Measurements from ENCODE around the gene EPDR1. TPM values are rescaled to one million over a fixed set of nuclear protein-coding genes. Genes with fewer than 3 reads are reported as not detected.
"Not testable (repeated sequence)": the region's sequence is repeated elsewhere in the genome, so short reads cannot be mapped to it uniquely, and the experiment has no call there.

EPDR1 gene
- total RNA-seq, 1 donor from 2014 or later = 49.1 TPM

DNA sequence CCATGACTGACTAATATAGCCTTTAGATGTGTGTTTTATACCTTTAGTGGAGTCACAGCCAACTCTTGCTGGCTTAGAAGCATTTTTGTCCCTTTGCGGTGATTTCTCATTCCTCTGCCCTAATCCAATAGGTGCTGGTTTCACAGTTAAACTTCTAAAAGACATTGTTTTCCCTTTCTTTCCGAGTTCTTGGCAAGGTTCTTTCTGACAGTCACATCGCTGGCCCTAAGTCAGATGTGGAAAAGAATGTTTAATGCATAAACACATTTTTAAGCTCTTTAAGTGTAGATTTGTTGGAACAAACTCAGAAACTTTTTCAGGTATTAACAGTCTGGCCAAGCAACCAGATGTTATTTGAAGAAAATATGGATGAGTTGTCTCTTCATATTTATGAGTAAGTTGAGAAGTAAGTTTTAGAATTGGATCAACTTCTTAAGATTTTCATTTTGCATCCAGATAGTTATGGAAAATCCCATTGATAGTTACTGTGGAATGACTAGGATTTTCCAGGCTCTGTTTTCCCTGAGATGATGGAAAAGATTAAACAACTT lies 4.1 kb downstream of the EPDR1 start:
- no peak for ATAC-seq (ENCODE audit: poor library complexity)
- intact Hi-C loops (cut with DNase I) = no loop called here
- DNase-seq = no peak

DNA sequence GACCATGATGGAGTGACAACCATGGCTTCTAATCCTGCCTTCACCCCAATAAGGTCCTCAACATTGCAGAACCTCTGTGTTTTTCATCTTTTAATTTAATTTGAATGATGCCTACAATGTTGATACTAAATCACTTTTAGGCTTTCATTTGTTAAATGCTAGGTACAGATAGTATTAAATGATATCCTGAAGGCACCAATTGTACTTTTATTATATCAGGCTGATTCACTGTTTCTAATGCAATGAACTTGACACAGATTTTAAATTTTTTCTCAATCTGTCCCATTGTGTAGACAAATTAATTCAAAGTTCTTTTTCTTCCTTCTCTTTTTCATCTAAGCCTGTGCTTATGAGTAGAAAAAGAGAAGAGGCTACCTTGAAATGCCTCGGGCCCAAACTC lies 5.2 kb downstream of the EPDR1 start:
- DNase-seq (no peak), ATAC-seq (ENCODE audit: poor library complexity) (no peak)
- intact Hi-C loops (cut with DNase I) = no loop called here

DNA sequence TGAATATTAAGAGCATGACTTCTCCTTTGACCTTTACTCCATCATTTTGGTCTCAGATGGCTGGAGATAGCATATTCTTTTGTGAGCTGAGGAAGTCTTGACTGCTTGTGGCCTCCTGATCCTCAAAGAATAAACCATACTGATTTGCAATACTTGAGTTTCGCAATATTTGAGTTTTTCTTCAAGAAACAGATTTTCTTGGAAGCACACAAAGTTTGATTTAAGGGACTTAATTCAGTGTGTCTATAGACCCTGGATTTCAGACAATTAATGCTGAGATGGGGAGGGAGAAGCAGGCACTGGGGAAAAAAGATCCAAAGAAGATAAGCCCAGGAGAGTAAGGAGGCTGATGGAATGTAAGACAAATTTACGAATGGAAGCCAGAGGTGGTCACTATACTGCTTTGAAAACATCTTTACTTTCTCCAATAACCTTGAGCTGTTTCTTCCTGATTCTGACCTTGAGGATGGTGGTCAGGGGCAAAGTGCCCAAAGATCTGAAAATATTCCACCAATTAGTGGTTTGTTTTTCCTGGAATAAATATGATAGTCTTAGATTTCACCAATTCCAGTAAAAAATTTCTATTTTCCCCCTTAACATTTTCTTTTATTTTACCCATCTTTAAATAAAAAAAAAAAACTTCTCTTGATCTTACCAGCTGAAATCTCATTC lies 7.5 kb downstream of the EPDR1 start:
- ATAC-seq (ENCODE audit: poor library complexity) = no peak
- no peak for DNase-seq
- intact Hi-C loops (cut with DNase I) = no loop called here

DNA sequence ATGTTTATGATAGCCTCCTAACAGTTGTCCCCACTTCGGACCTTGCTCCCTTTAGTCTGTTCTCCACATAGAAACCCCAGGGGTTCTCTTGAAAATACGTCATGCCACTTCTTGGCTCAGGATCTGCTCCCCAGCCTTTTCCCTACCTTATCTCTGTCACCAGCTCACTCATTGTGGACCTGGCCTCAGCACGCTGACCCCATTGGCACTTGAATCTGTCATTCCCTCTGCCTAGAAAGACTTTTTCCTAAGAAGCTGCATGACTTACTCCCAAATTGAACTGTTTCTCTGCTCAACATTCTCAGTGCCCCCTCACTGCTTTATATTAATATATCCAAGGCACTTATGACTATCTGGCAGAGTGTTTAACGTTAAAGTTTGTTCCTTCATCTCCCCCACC lies 8.4 kb downstream of the EPDR1 start:
- intact Hi-C loops (cut with DNase I) = no loop called here
- ATAC-seq (ENCODE audit: poor library complexity) = no peak
- no peak for DNase-seq

DNA sequence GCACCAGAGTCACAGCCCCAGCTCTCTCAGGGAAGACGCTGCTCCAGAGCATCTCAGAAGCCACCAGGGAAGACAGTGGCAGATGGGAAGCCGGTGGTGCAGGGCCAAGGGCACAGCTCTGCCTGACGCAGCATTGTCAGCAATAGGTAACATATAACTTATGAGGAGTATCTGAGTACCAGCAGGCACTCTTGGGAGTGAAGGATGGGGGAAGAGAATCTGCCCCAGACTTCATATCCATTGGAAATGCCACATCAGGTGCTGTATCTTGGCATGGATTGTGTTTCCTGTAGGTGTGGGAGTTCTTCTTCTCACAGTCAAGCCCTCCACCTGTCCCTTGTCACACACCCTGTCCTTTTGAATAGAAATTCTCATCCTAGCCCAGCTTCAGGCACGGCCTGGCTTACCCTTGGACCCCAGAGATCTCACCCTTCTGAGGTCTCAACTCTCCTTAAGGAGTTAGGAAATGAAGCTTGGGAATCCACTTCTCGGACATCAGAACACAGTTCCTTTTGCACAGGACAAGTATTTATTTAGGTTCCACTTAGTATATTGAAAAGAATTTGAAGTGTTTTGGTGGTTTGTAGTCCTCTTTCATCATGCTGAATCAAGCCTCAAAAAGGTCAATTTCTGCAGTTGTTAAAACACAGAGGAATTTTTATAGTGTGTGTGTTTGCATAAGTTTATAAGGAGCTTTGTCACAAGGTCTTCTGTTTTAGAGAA lies 9.9 kb downstream of the EPDR1 start:
- ATAC-seq (ENCODE audit: poor library complexity) (no peak), DNase-seq (no peak)
- intact Hi-C loops (cut with DNase I) = no loop called here

DNA sequence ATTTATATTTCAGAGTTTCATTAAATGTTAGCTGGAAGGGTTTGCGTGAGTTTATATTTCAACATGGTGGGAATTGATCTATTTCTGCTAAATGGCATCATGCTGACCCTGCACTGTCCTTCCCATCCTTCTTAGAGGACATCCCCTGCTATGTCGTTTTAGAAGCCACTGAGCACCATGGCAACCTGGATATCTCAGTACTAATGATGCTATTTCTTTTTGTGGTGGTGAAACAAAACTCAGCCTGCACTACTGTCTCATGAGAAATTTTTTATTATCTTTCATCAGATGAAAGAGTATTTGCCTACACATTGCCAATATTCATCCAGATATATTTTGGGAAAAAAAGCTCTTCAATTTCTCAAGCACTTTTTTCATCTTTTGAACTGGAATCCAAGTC lies 12.1 kb downstream of the EPDR1 start:
- DNase-seq (no peak), ATAC-seq (ENCODE audit: poor library complexity) (no peak)
- intact Hi-C loops (cut with DNase I) = no loop called here

DNA sequence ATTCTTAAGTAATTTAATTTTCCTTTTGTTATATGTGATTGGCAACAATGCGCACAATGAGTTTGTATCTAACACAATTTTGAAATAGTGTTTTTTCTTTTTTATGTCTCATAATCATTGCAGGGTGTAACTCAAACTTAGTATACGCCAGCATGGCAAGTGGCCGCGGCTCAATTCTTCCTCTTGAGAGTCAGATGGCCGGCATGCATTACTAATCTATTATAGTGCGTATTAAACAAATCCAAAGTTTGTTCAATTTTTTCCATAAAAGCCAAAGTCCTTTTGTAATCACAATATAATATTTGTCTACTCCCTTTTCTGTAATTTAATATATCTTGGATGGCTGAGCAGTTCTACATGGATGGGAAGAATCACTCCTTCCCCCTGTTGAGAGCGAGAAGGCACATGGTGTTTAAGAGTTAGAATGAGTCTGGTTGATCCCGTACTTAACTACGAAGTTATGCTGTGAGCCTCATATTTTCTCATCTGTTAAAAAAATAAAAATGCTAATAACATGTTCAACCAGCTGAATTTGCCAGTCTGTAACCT lies 12.7 kb downstream of the EPDR1 start:
- intact Hi-C loops (cut with DNase I) = no loop called here
- DNase-seq (no peak), ATAC-seq (ENCODE audit: poor library complexity) (no peak)

DNA sequence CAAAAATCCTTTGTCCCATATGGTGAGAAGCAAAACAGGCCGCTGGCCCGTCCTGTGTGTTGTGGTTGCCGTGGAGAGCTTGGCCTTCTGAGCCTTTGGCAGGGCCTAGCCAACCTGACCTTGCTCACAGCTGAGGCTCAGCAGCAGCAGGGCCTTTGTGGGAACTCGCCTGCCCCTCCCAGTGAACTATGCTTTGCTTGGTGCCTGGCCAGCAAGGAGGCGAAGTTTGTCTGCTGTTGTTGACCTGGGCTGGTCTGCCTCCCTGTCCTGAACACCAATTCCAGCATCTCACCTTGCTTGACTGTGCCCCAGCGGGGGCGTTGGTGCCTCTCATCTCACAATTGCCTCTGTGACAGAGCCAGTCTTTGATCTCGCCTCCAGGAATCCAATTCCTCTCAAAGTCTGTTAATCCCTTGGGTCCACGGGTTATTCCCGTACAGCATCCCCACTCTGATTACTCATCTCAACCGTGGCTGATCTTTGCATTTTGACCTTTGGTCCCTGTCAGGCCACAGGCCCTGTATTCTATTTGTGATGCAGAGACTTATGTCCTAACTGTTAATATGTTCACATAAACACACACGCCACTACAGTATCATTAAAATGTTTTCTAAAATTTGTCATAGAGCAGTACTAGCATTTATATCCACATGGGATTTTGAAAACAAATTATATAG lies 22.6 kb downstream of the EPDR1 start:
- intact Hi-C loops (cut with DNase I) = no loop called here
- ATAC-seq (ENCODE audit: poor library complexity) (peak; percentile 95), DNase-seq (peak; percentile 88)

DNA sequence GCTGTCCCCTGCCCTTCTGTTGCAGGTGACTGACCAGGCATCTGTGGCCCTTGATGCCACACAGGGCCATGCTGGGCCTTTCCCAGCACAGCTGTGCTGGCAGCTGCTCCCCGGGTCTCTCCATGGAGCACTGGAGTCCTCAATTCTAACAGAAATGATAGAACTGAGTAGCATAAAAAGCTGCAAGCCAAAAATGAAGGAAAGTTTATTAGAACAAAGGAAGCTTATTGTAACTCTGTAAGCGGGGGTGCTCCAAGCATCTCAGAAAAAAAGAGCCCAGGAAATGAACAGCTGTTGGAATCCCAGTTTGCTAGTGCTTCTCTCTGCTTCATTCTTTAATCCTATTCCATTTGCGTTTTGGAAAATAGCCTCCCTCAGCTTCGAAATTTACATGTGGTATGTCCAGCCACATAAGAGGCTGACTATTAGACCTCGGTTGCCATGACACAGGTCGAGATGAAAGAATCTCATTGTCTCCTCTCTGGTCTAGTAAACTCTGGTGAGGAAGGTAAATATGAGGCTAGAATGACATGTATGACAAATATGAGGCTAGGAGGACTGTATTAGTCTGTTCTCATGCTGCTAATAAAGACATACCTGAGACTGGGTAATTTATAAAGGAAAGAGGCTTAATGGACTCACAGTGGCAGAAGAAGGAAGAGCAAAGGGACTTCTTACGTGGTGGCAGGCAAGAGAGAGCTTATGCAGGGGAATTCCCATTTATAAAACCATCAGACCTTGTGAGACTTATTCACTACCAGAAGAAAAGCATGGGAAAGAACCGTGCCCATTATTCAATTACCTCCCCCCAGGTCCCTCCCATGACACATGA lies 23.7 kb downstream of the EPDR1 start:
- ATAC-seq (ENCODE audit: poor library complexity) (no peak), DNase-seq (no peak)
- intact Hi-C loops (cut with DNase I) = no loop called here

DNA sequence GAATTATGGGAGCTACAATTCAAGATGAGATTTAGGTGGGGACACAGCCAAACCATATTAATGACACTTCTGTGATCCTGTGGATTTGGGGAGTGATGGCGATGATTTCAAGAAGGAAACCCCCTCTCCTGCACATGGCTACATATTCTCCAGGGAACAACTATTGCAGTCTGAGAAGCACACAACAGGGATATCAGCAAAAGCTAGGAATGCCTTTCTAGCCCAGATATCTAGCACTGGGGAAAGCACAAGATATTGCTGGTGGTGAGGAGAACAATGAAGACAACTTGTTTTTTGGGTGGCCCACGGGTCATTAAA lies 24.3 kb downstream of the EPDR1 start:
- DNase-seq (no peak), ATAC-seq (ENCODE audit: poor library complexity) (no peak)
- intact Hi-C loops (cut with DNase I) = no loop called here

DNA sequence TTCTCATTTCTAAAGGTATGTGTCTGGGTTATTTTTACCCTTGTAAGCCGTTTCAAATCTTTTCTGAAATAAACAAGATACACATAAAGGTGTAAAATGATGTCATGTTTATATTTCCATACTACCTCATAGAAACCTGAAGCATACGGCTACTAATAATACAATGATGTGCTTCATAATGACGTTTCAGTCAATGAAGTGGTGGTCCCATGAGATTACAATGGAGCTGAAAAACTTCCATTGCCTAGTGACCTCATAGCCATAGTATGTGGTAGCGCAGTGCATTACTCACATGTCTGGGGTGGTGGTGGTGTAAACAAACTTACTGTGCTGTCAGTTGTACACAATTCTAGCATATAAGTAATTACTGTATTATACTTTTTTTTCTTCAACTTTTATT lies 24.9 kb downstream of the EPDR1 start:
- intact Hi-C loops (cut with DNase I) = no loop called here
- no peak for DNase-seq
- ATAC-seq (ENCODE audit: poor library complexity) = no peak

DNA sequence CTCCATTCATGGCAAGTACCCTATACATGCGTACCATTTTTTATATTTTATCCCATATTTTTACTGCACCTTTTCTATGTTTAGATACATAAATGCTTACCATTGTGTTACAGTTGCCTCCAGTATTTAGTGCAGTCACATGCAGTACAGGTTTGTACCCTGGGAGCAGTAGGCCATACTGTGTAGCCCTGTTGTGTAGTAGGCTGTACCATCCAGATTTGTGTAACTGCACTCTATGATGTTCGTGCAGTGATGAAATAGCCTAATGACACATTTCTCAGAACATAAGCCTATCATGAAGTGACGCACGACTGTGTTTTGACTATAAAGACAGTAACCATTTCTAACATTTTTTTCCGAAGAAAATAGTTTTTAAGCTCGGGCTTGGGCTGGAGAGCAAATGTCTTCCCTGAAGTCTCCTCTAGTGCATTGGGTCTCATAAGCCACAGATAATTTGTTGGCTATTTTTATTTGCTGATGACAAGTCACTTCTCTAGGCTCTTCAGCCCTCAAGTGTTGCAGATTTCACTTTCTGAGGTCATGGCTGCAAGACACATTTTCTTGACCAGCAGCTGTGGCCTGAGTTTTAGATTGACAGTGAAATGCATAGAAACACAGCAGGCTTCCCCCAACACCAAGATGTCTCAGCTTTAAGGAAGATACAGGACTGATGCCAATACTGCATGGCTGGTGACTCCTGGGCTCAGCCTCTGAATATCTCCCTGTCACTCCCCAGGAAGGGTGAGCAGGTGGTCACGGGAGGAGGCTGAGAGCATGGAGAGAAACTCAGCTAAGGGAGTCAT lies 26.9 kb downstream of the EPDR1 start:
- intact Hi-C loops (cut with DNase I) = no loop called here
- peak; percentile 77 for ATAC-seq (ENCODE audit: poor library complexity)
- DNase-seq = no peak

DNA sequence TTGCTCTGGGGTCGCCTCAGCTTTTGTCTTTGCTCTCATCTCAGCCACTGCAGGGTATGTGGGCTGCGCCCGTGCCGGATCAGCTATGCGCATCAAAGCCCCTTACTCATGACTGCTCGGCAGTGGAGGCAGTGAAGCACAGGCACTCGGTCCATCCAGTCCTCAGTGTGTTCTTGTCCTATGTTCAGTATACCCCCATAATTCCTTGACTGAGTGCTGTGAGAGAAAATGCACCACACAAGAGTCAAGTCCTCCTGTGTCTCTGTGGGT lies 27.4 kb downstream of the EPDR1 start:
- no peak for DNase-seq
- ATAC-seq (ENCODE audit: poor library complexity) = no peak
- intact Hi-C loops (cut with DNase I) = no loop called here

DNA sequence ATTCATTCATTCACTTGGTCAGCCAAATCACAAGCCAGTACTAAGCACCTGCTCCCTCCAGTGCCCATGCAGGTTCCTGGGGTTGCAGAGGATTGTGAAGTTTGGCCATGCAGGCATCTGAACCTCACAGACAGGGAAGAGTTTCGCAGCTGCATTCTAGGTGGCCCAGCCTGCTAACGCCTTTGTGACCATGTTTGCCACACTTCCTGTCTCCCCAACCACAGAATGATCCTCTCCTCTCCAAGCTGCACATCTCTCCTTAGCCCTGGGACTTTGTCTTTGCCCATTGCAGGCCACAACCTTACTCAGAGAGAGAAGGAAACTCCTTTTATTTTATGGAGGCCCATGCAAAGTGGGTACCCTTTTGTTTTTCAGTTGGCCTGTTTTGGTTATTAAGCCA lies 31.8 kb downstream of the EPDR1 start:
- ATAC-seq (ENCODE audit: poor library complexity) (no peak), DNase-seq (no peak)
- intact Hi-C loops (cut with DNase I) = no loop called here

DNA sequence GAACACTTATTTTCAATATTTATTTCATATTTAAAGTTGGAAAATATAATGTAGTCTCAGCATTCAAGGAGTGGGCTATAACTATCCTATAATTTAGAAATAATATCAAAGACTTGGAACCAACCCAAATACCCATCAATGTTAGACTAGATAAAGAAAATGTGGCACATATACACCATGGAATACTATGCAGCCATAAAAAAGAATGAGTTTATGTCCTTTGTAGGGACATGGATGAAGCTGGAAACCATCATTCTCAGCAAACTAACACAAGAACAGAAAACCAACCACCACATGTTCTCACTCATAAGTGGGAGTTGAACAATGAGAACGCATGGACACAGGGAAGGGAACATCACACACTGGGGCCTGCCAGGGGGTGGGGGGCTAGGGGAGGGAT lies 33.8 kb downstream of the EPDR1 start:
- DNase-seq; ATAC-seq (ENCODE audit: poor library complexity); intact Hi-C loops (cut with DNase I): not testable (repeated sequence)

DNA sequence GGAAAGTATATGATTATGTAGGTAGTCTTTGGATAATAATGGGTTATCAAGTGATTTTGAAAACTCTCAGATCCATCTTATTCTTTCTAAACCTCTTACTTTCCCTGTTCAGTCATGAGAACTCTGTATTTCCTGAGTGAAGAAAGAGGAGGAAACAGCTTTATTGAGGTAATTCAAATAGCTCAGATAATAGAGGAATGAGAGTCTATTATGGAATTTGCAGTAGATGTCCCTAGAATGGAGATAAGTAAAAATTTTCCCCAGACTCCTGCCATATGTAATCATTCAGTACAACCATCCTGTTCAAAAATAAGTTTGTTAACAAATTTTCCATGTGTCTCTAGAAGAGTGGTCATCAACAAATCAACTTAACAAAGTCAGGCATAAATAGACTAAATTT lies 36.4 kb downstream of the EPDR1 start:
- intact Hi-C loops (cut with DNase I) = no loop called here
- no peak for DNase-seq
- ATAC-seq (ENCODE audit: poor library complexity) = no peak

DNA sequence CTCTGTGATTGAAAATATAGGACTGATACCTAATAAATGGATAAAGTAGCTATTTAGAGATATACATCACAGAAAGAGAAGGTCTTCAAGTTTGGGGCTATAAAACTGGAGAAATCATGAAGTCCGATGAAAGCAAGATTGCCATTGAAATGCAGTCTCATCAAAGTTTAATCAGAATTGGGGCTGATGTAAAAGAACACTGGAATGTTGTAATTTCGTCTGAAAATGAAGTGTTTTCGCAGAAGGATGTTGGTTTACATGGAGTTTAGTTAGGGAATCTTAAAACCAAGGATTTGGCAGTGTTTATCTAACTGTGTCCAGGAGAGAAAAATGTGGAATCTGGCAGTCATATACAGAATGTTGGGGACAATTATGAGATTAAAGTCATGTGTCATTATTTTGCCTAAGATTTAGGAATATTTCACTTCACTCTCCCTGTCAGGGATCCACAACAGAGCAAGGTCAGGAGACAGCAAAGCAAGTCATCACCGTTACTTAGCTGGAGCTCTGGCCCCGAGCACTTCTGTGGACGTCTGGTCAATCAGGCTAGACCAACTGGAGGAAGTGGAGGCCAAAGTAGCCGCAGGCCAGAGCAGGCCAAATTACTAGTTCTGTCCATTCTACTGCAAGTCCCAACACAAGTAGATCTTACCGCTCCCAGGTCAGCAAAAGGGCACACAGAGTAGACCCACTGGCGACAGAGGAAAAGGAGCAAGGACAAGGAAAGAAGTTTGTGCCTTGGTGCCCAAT lies 37.0 kb downstream of the EPDR1 start:
- ATAC-seq (ENCODE audit: poor library complexity) (no peak), DNase-seq (no peak)
- intact Hi-C loops (cut with DNase I) = no loop called here

DNA sequence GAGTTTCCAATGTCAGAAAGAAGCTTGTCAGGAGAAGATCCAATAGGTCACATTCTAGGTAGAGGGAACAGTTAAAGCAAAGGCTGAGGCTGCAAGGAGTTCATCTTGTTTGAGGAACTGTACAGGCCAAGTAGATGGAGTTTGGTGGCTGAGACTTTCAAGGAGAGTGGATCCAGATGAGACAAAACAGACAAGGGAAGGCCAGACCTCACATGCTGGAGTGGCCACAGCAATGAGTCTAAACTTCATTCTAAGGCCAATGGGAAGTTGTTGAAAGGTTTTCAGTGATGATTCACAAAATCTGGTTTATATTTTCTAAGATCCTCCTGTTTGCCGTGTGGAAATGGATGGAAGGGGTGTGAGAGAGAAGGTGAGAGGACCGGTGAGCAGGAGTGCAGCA lies 40.0 kb downstream of the EPDR1 start:
- DNase-seq (no peak), ATAC-seq (ENCODE audit: poor library complexity) (no peak)
- intact Hi-C loops (cut with DNase I) = no loop called here

Data from Right ventricle myocardium superior (tissue), 1 donor.